Activated CD4-positive, alpha-beta T cell treated with anti-CD3 and anti-CD28 coated beads, Interleukin-2, amount 50 U/mL, for 4 hours (primary cell): ENCODE data around the gene HAND2.

ENCODE experiments used
- DNase-seq, 2 experiments: peaks; one replicate each; pipeline ENCODE4 v3.0.0-alpha.2; 2020

HAND2 gene

GRCh38 chr4:173529477-173530325 lies at the start of gene HAND2:
Gene HAND2, minus strand, starts transcription at chr4:173530229. Its CDS starts 940 bp downstream, at chr4:173529289.
- no peak for DNase-seq

DNA sequence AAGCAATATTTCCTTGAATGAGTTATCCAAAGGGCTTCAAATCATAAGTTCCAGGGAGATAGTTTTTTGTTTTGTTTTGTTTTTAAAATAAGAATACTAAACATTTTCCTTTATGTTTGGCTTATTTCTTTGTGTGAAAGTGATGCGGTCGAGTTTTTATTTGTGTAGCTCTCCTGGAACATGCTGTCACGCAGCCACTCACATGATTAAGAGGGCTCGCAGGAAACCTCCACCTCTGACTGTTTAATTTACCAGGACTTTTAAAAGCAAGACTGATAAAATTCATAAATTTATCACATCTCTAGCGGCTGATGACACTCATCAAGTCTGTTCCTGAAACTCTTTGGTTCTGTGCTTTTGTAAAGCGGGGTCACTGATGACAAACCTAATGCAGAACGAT lies 48.9 kb upstream of the HAND2 start:
- no peak for DNase-seq

DNA sequence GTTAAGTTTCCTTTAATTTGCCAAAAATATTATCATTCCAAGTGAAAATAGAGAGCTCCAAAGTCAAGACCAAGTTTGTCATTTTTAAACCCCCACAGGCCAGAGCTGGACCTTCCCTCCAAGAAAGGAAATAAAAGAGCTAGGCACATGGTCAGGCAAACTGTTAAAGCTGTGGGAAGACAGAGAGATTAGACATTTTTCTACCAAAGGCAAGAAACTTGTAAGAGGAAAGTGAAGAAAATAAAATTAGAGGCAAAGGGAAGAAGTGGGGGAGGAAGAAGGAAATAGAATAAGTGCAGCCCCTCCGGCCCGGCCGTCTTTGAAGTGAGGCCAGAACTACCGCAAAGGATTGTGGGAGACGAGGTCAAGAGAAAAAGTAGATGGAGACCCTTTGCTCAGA lies 47.9 kb upstream of the HAND2 start:
- no peak for DNase-seq

GRCh38 chr4:173575482-173576152 lies 45.6 kb upstream of the HAND2 start:
- DNase-seq: no peak

GRCh38 chr4:173573725-173574124 lies 43.7 kb upstream of the HAND2 start:
- DNase-seq: no peak

DNA sequence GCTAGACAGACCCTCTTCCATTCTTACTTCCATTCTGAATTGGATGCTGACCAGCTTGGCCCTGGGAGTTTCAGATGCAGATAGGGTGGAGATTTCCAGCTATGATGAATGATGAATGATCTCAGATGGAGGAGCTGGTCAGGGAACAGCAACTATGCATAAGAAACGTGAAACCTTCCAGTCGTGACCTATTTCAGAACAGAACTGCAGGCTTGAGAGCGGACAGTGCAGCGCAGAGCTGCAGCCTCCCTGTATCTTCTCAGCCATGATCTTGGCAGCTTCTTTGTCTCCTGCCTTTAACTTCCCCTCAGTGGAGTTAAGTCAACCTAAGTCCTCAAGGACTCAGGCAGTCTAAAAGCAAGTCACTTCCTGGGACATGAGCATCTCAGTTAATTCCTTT lies 43.3 kb upstream of the HAND2 start:
- no peak for DNase-seq

DNA sequence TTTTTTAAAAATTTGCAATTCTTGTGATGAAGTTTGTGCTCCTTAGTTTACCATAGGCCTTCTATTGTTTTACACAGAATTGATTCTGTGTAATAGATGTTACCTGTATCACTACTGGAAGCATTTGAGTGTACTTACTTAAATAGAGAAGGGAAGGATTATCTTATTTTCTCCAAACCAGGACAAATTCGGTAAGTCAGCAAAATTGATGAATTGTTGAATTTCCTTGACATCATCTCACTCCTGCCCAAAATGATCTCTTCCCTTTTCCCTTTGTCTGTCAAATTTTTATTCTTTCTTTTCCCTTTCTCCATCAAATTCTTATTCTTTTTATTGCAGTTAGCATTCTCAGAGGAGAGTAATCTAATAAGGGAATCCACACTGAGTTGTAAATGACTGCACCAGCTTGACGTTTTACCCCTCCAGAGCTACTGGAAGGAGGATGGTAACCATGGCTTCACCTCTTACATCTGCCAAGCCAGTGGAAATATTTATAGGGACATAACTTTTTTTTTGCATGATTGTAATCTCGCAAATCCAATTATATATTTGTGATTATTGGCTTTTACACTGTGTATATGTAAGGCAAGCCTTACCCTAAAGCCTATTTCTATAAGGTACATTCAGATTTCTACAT lies 42.6 kb upstream of the HAND2 start:
- no peak for DNase-seq

DNA sequence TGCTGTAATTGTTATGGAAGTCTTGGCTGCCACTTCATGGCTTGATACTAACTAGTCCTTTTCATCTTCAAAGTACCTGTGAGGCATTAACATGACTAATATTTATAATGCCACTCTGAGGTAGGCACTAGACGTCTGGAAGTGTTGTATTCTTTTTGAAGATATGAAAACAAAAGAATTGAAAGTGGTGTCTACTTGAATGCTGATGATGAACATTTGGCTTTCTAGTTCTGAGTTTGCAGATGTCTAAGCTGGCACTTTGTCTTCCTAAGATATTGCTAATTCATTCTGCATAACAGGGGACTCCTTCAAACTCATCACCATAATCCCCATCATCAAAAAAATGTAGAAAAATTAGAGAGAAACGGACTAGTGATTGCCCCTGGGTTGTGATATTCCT lies 41.6 kb upstream of the HAND2 start:
- DNase-seq: no peak

GRCh38 chr4:173565281-173565680 lies 35.3 kb upstream of the HAND2 start:
- DNase-seq: no peak

DNA sequence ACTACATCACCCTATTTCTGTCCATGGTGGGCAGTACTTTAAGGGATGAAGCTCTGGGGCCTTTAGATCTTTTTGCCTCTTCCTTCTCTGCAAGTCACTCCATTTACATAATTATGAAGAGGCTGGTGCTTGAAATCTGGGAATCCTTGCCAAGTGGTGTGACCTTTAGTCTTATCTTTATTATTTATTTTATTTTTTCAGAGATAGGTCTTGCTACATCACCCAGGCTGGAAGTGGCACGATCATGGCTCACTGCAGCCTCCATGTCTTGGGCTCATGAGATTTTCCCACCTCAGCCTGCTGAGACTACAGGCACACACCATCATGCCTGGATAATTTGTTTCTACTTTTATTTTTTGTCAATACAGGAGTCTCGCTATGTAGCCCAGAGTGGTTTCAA lies 34.4 kb upstream of the HAND2 start:
- DNase-seq: no peak

DNA sequence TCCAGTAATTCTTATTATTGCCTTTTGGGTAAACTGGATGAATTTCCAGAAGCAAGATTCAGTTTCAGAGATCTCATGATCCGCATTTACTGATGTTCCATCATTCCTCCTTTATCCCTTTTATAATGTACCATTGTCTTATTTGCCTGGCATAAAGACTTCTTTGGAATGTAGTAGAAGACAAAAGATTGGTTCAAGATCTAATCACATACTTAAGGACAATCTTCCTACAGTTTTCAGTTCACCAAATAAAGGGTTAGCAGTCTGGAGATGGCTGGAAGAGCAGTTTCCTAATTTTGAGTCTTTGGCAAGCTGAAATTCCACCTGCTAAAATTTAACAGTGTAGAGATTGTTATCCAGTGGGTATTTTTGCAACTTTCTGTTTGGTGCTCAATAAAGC lies 30.9 kb upstream of the HAND2 start:
- no peak for DNase-seq

DNA sequence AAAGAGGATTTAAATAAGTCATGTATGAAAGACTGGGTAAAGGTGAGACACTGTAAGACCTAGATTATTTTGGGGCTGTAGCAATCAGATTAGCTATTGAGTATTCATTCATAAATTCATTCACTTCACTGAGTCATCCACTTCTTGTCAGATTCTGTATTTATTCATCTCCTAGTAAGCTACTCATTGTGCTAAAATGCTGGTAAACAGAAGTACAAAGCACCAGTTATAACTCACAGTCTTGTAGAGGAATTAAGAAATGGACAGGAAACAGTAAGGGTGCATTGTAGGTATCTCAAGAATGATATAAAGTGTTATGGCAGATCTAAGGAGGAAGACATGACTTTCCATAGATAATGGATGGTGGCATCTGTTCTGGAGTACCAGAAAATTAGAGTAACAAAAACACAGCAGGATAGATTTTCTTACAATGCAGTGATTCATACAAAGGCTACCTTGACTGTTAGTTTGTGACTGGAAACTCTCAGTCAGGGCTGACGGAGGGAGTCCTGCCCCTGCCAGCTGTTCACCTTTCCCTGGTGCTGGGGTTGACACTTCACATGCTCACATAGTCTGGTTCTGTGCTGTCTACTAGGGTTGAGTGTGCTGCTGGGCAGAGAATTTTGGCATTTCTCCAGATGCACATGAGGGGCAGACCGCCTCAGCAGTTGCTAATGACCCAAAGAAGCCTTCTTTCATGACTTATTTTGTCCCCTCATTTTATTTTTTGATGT lies 26.5 kb upstream of the HAND2 start:
- DNase-seq: no peak

GRCh38 chr4:173547889-173548288 lies 17.9 kb upstream of the HAND2 start:
- DNase-seq: no peak

DNA sequence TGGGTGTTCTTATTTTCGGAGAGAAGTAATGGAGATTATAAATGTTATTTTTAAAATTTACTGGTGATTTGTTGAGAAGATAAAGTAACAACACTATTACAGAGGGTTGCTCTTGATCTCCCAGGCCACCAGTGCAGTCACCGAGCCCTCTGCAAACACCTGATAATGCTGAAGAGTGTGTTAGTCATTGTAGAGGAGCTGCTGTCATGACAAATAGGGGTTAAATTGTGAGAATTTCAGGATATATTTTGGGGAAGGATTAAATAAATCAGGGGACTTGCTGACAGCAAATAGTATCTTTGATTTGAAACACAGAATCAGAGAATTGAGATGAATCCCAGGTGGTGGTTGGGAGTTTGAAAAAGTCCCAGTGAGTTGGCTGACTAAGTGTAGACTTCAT lies 16.7 kb upstream of the HAND2 start:
- DNase-seq: no peak

DNA sequence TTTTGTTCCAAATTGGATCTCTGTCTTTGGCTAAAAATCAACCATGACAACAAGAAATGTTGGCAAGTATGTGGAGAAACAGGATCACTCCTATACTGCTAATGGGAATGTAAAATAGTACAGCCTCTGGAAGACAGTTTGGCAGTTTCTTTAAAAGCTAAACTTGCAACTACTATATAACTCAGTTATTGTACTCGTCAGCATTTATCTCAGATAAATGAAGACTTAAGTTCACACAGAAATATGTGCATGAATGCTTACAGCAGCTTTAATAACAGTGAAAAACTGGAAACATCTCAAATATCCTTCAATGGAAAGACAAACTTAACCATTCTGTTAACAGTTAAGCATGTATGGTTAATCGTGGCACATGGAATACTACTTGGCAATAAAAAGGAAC lies 15.4 kb upstream of the HAND2 start:
- no peak for DNase-seq

DNA sequence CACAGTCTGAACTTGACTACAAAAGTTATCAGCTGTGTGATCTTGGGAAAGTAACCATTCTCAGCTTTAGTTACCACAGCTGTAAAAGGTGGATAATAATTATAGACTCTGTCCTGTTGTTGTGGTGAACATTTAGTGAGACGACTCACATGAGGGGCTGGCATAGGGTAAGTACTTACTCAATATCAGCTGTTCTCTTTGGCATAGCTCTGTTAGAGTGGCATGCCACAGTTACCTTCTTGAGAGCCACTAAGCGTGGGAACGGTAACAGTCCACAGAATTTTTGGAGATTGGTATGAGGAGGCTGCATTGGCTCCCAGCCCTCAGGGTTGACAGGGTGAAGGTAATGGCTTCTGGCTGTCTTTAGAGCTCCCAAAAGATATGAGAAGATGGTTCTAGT lies 13.2 kb upstream of the HAND2 start:
- DNase-seq: no peak

- no peak for DNase-seq
These were observed 10.0 kb upstream of the HAND2 start for GRCh38 chr4:173539986-173540385.

GRCh38 chr4:173538909-173539445 lies 8.9 kb upstream of the HAND2 start:
- DNase-seq: no peak

GRCh38 chr4:173538148-173538908 lies 8.3 kb upstream of the HAND2 start:
- DNase-seq: no peak

GRCh38 chr4:173537613-173538147 lies 7.7 kb upstream of the HAND2 start:
- DNase-seq: no peak

DNA sequence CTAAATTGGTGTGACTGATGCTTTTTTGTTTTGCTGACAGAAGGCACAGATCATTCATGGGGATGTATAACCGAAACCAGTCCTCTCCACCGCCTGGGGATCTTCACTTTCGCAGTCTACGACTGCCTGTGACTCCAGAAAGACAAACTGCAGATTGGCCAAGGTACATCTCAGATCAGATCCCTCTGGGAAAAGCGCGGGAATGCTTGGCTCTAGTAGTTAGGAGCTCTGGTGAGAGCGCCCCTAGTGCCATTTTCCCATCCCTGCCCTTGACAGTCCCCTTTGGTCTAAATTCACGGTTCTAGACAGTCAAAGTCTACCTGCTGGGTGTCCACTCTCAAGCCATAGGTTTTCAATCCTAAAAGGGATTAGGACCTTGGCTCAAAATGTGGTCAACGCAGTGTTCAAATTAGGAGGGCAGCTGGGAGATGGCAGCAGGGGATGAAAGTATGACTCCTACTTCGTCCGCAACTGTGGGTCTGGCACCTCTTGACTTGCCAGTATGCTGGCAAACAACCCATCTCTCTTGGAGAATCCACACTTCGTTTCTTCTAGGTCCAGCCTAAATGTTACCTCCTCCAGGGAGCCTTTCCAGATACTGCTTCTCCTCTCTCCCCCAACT lies 6.9 kb upstream of the HAND2 start:
- DNase-seq: no peak
